ENCODE results near the gene NRG2.

NRG2 gene

DNA sequence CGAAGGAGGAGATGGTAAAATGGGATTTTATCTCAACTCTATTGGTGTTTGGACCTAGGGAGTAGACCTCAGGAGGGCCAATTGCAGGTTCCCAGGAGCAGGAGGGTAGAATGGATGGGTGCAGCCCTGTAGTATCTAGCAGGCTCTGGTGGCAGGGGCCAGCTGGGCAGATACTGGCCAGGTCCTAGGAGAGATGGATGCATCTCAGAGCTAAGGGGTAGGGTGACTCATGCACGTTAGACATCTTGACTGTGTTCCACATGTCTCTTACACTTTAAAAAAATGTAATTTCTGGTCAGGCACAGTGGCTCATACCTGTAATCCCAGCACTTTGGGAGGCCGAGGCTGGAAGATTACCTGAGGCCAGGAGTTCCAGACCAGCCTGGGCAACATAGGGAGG lies 225.1 kb downstream of the NRG2 start:
- H3K4me3 ChIP-seq (ENCODE audit: insufficient read depth, low read length, poor library complexity, severe bottlenecking) = no peak overlapping the region
- no peaks in the 10 kb centered on the region for H3K79me2 ChIP-seq (ENCODE audit: insufficient read depth, low read length)
- H3K9me2 ChIP-seq (replicated peaks; ENCODE audit: insufficient read depth, low read length) = no peaks in the 10 kb centered on the region
- H2AFZ ChIP-seq (ENCODE audit: low read depth, low read length, severe bottlenecking) = no peak overlapping the region
- no peaks in the 10 kb centered on the region for H3F3A ChIP-seq (ENCODE audit: insufficient read depth)
- no peak for TF ChIP-seq EZH2phosphoT487 (conservative IDR thresholded peaks at IDR 0.05; ENCODE audit: low read length)
- TF ChIP-seq, protein P1, sequence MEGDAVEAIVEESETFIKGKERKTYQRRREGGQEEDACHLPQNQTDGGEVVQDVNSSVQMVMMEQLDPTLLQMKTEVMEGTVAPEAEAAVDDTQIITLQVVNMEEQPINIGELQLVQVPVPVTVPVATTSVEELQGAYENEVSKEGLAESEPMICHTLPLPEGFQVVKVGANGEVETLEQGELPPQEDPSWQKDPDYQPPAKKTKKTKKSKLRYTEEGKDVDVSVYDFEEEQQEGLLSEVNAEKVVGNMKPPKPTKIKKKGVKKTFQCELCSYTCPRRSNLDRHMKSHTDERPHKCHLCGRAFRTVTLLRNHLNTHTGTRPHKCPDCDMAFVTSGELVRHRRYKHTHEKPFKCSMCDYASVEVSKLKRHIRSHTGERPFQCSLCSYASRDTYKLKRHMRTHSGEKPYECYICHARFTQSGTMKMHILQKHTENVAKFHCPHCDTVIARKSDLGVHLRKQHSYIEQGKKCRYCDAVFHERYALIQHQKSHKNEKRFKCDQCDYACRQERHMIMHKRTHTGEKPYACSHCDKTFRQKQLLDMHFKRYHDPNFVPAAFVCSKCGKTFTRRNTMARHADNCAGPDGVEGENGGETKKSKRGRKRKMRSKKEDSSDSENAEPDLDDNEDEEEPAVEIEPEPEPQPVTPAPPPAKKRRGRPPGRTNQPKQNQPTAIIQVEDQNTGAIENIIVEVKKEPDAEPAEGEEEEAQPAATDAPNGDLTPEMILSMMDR (IDR thresholded peaks at IDR 0.05; ENCODE audit: insufficient read depth, low read length, poor library complexity, severe bottlenecking) = no peak
- no peaks in the 10 kb centered on the region for H4K20me1 ChIP-seq (ENCODE audit: low read depth, low read length)
- H3K9ac ChIP-seq (ENCODE audit: low read length) = no peak overlapping the region
- H3K27ac ChIP-seq (ENCODE audit: low read depth, low read length) = no peak overlapping the region
- H3K9me3 ChIP-seq (ENCODE audit: insufficient read depth, low read length) = no peaks in the 10 kb centered on the region
- H3K36me3 ChIP-seq (ENCODE audit: low read length) = no peaks in the 10 kb centered on the region
- no peaks in the 10 kb centered on the region for H3K27me3 ChIP-seq (ENCODE audit: low read length)
- no peak overlapping the region for H3K4me2 ChIP-seq (ENCODE audit: low read depth, low read length, poor library complexity, severe bottlenecking)

DNA sequence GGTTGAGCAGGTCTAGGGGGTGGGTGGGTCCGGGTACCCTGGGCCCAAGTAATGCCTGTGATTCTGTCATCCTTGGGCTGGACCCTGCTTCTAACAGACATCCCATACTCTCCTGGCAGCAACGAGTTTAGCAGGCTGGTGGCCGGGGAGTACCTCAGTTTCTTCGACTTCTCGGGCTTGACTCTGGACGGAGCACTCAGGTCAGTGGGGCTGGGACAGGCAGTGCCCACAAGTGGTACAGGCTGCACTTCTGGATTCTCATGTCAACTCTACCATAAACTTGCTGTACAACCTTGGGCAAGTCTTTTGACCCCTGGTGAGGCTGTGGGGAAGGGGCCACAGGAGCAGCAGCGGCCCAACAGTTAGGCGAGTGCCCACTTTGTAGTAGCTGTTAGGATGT lies 225.7 kb downstream of the NRG2 start:
- Histone ChIP-seq H3K27me3 (ENCODE audit: low read length) (no peaks in the 10 kb centered on the region), H3K9me2 (replicated peaks; ENCODE audit: insufficient read depth, low read length) (no peaks in the 10 kb centered on the region), H3K27ac (ENCODE audit: low read depth, low read length) (no peak overlapping the region), H3F3A (ENCODE audit: insufficient read depth) (no peaks in the 10 kb centered on the region), H3K36me3 (ENCODE audit: low read length) (no peaks in the 10 kb centered on the region), H4K20me1 (ENCODE audit: low read depth, low read length) (no peaks in the 10 kb centered on the region), H3K4me2 (ENCODE audit: low read depth, low read length, poor library complexity, severe bottlenecking) (no peak overlapping the region), H3K9me3 (ENCODE audit: insufficient read depth, low read length) (no peaks in the 10 kb centered on the region), H2AFZ (ENCODE audit: low read depth, low read length, severe bottlenecking) (no peak overlapping the region), H3K4me3 (ENCODE audit: insufficient read depth, low read length, poor library complexity, severe bottlenecking) (no peak overlapping the region), H3K9ac (ENCODE audit: low read length) (no peak overlapping the region), H3K79me2 (ENCODE audit: insufficient read depth, low read length) (no peaks in the 10 kb centered on the region)
- TF ChIP-seq, protein P1 (IDR thresholded peaks at IDR 0.05; ENCODE audit: insufficient read depth, low read length, poor library complexity, severe bottlenecking) = no peak
- TF ChIP-seq EZH2phosphoT487 (conservative IDR thresholded peaks at IDR 0.05; ENCODE audit: low read length) = no peak

DNA sequence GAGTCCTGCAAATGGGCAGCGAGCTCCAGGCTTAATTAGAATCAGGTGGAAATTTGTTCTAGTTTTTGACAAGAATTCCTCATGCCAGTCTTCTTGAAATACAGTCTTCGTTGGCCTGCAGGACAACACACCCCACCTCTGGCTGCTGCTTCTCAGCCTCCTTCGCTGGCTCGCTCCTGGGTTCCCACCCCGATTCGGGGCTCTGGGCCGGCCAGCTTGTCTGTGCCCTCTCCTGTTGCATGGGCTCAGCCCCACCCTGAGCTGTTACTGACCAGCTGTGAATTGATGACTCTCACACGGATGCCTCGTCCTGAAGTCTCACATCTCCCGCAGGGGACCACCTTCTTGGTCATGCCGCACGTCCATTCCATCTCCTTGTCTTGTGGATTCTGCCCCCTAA lies 226.5 kb downstream of the NRG2 start:
- Histone ChIP-seq H3K9ac (ENCODE audit: low read length) (no peak overlapping the region), H3F3A (ENCODE audit: insufficient read depth) (no peaks in the 10 kb centered on the region), H3K4me3 (ENCODE audit: insufficient read depth, low read length, poor library complexity, severe bottlenecking) (no peak overlapping the region), H4K20me1 (ENCODE audit: low read depth, low read length) (no peaks in the 10 kb centered on the region), H3K36me3 (ENCODE audit: low read length) (no peaks in the 10 kb centered on the region), H3K79me2 (ENCODE audit: insufficient read depth, low read length) (no peaks in the 10 kb centered on the region), H3K27ac (ENCODE audit: low read depth, low read length) (no peak overlapping the region), H3K9me2 (replicated peaks; ENCODE audit: insufficient read depth, low read length) (no peaks in the 10 kb centered on the region), H3K9me3 (ENCODE audit: insufficient read depth, low read length) (no peaks in the 10 kb centered on the region), H3K4me2 (ENCODE audit: low read depth, low read length, poor library complexity, severe bottlenecking) (no peak overlapping the region), H3K27me3 (ENCODE audit: low read length) (no peaks in the 10 kb centered on the region), H2AFZ (ENCODE audit: low read depth, low read length, severe bottlenecking) (no peak overlapping the region)
- TF ChIP-seq EZH2phosphoT487 (conservative IDR thresholded peaks at IDR 0.05; ENCODE audit: low read length) = no peak
- TF ChIP-seq, protein P1 (IDR thresholded peaks at IDR 0.05; ENCODE audit: insufficient read depth, low read length, poor library complexity, severe bottlenecking) = no peak
